Activated CD8-positive, alpha-beta memory T cell treated with anti-CD3 and anti-CD28 coated beads for 48 hours (primary cell): ENCODE results near the gene NT5M.
"Not testable (repeated sequence)": the region's sequence is repeated elsewhere in the genome, so short reads cannot be mapped to it uniquely, and the experiment has no call there.

Experiments used
- DNase-seq, 3 experiments: peaks; one replicate each; pipeline ENCODE4 v3.0.0-alpha.2; 2020; ENCODE audit warnings: low read depth in 2 of 3, low spot score in 2 of 3

Gene NT5M

GRCh38 chr17:17301659-17302058, 1.5 kb upstream of the NT5M start:
- not testable (repeated sequence) for DNase-seq

GRCh38 chr17:17303847-17304490, 796 bp downstream of the NT5M start:
- DNase-seq, result no peak

- no peak for DNase-seq
Measured at GRCh38 chr17:17304521-17304985, 1.4 kb downstream of the NT5M start.

GRCh38 chr17:17305281-17305801, 2.2 kb downstream of the NT5M start:
- DNase-seq, result peak in 1 of 3 experiments; percentile 19

- no peak for DNase-seq
Measured at GRCh38 chr17:17309356-17309755, 6.2 kb downstream of the NT5M start.

GRCh38 chr17:17313350-17313991, 10.3 kb downstream of the NT5M start:
- peak in 1 of 3 experiments; percentile 24 for DNase-seq

GRCh38 chr17:17314501-17315071, 11.4 kb downstream of the NT5M start:
- DNase-seq, result no peak

- DNase-seq, result no peak
Measured at GRCh38 chr17:17315142-17315821, 12.1 kb downstream of the NT5M start.

GRCh38 chr17:17320188-17320910, 17.2 kb downstream of the NT5M start:
- no peak for DNase-seq

- DNase-seq, result no peak
Measured at GRCh38 chr17:17320911-17321220, 17.7 kb downstream of the NT5M start.

GRCh38 chr17:17321356-17322025, 18.3 kb downstream of the NT5M start:
- DNase-seq, result no peak

GRCh38 chr17:17322516-17323510, 19.6 kb downstream of the NT5M start:
- DNase-seq, result no peak

GRCh38 chr17:17324616-17325015, 21.4 kb downstream of the NT5M start:
- no peak for DNase-seq

- no peak for DNase-seq
Measured at GRCh38 chr17:17325228-17325627, 22.1 kb downstream of the NT5M start.

GRCh38 chr17:17325816-17326215, 22.6 kb downstream of the NT5M start:
- no peak for DNase-seq

GRCh38 chr17:17326275-17326875, 23.2 kb downstream of the NT5M start:
- DNase-seq, result no peak

GRCh38 chr17:17328251-17328650, 25.1 kb downstream of the NT5M start:
- no peak for DNase-seq

GRCh38 chr17:17341452-17341851, 38.3 kb downstream of the NT5M start:
- DNase-seq, result no peak
